Panc1 (cell line): ENCODE results near the gene NUDT16L1. TPM values are rescaled to one million over a fixed set of nuclear protein-coding genes. Genes with fewer than 3 reads are reported as not detected.
A peak's percentile ranks its signal among the peaks of the same experiment; 100 is the strongest.

Experiments
- ATAC-seq: fragments of 200-7000 bp; cut with Tn5 transposase; 2 replicates; pipeline ENCODE4 v1.9.1; 2020; ENCODE audit warnings: mild to moderate bottlenecking, moderate library complexity
- BruUV-seq: library from RNA; stranded (reverse); fragments of 400-500 nt; replicated peaks from 2 replicates; lab custom pipeline; 2021; lab: Mats Ljungman, UMichigan
- CTCF ChIA-PET: fragments of 300-600 bp; sonication (Branson Sonifier 250); formaldehyde crosslinking; loops from one replicate; lab custom pipeline; 2022; ENCODE audit warnings: antibody characterized with exemption; lab: Charles Lee
- POLR2A ChIA-PET: fragments of 300-600 bp; sonication (Branson Sonifier 250); formaldehyde crosslinking; loops from one replicate; lab custom pipeline; 2022; ENCODE audit warnings: antibody characterized with exemption; lab: Charles Lee
- DNase-seq: peaks from one replicate; pipeline ENCODE4 v3.0.0-alpha.2; 2010; ENCODE audit warnings: low read depth, low spot score
- H3K27ac ChIP-seq: 2 replicates; pipeline ENCODE4 v1.5.1; 2011; ENCODE audit warnings: mild to moderate bottlenecking, low read length, inconsistent platforms
- H3K27me3 ChIP-seq: fragments of 200-500 bp; sonication (Bioruptor generic); 2 replicates; pipeline ENCODE4 v1.6.0; 2014; ENCODE audit warnings: low read length, inconsistent platforms; ENCODE audit not compliant: control insufficient read depth, insufficient read depth
- H3K36me3 ChIP-seq: fragments of 200-500 bp; sonication (Bioruptor generic); 2 replicates; pipeline ENCODE4 v1.5.1; 2014; ENCODE audit warnings: inconsistent platforms, mild to moderate bottlenecking, low read length, moderate library complexity; ENCODE audit not compliant: control insufficient read depth, insufficient read depth
- H3K4me1 ChIP-seq: 2 replicates; pipeline ENCODE4 v1.5.1; 2011; ENCODE audit warnings: inconsistent platforms, mild to moderate bottlenecking, low read length, moderate library complexity; ENCODE audit not compliant: control insufficient read depth, insufficient read depth
- H3K4me3 ChIP-seq, 2 experiments: 2 replicates each; pipeline ENCODE4 v1.5.1; 2011 to 2012; ENCODE audit warnings: low read depth in 2 of 2, low read length in 2 of 2, mild to moderate bottlenecking in 2 of 2, inconsistent platforms in 1 of 2, moderate library complexity in 1 of 2
- H3K9me3 ChIP-seq: fragments of 200-500 bp; sonication (Bioruptor generic); 2 replicates; pipeline ENCODE4 v1.5.1; 2014; ENCODE audit warnings: low read depth, mild to moderate bottlenecking, inconsistent platforms, low read length, moderate library complexity; ENCODE audit not compliant: control insufficient read depth, insufficient read depth
- CTCF ChIP-seq: fragments of 450-650 bp; IDR thresholded peaks from 2 replicates; pipeline ENCODE4 v1.5.1; 2017; ENCODE audit warnings: mild to moderate bottlenecking
- POLR2AphosphoS5 ChIP-seq: IDR thresholded peaks from 2 replicates; pipeline ENCODE4 v1.6.1; 2012; ENCODE audit warnings: mild to moderate bottlenecking, low read depth, low read length, moderate library complexity
- REST ChIP-seq, 2 experiments: IDR thresholded peaks; 2 replicates each; pipeline ENCODE4 v1.6.1; 2011 to 2012; ENCODE audit warnings: low read depth in 2 of 2, control low read depth in 1 of 2, low read length in 1 of 2, mild to moderate bottlenecking in 1 of 2, moderate library complexity in 1 of 2; ENCODE audit not compliant: insufficient read depth in 1 of 2
- SIN3A ChIP-seq: IDR thresholded peaks from 2 replicates; pipeline ENCODE4 v1.6.1; 2012; ENCODE audit warnings: low read depth, mild to moderate bottlenecking, low read length, moderate library complexity, borderline replicate concordance; ENCODE audit not compliant: insufficient read depth
- TCF7L2 ChIP-seq: IDR thresholded peaks from 2 replicates; pipeline ENCODE4 v1.6.1; 2011; ENCODE audit warnings: mild to moderate bottlenecking, low read depth, low read length, inconsistent platforms
- in situ Hi-C: cut with HindIII; loops from 2 replicates; pipeline ENCODE4 v1.10.0; 2016; ENCODE audit warnings: low sequenced_read_pairs, low pct_unique_long_range_greater_than_20kb
- intact Hi-C: fragments of 100-400 bp; cut with micrococcal nuclease; formaldehyde crosslinking; loops from one replicate; pipeline ENCODE4 v1.10.0; 2022; ENCODE audit not compliant: unreplicated experiment
- total RNA-seq: library from RNA; stranded (reverse); gene quantifications from one replicate; pipeline ENCODE4 v1.2.1, GENCODE V29; 2021; ENCODE audit not compliant: unreplicated experiment

Gene NUDT16L1
- total RNA-seq, 1 experiment from 2014 or later: 42.9 TPM

- no TSS peak for BruUV-seq
- H3K4me1 ChIP-seq: no peaks in the 10 kb centered on the region
- intact Hi-C loops (no loop called here), in situ Hi-C loops (no loop called here)
- ATAC-seq (no peak), DNase-seq (no peak)
- ChIA-PET CTCF (no interaction called here), POLR2A (no interaction called here)
- no peaks in the 10 kb centered on the region for H3K36me3 ChIP-seq
- no peak overlapping the region for H3K27ac ChIP-seq
- H3K27me3 ChIP-seq: no peaks in the 10 kb centered on the region
- H3K9me3 ChIP-seq: no peaks in the 10 kb centered on the region
- H3K4me3 ChIP-seq: no peak overlapping the region
- TF ChIP-seq POLR2AphosphoS5 (no peak), TCF7L2 (no peak), REST (IDR thresholded peaks at IDR 0.05; ENCODE audit: insufficient read depth in 1 of 2, low read depth in 2 of 2, low read length in 1 of 2) (no peak), CTCF (no peak), SIN3A (no peak)
Observed at GRCh38 chr16:4677994-4678393, 15.4 kb upstream of the NUDT16L1 start.

GRCh38 chr16:4678596-4678995, 14.8 kb upstream of the NUDT16L1 start:
- Histone ChIP-seq H3K27me3 (no peaks in the 10 kb centered on the region), H3K4me3 (no peak overlapping the region), H3K27ac (no peak overlapping the region), H3K4me1 (no peaks in the 10 kb centered on the region), H3K36me3 (no peaks in the 10 kb centered on the region), H3K9me3 (no peaks in the 10 kb centered on the region)
- BruUV-seq: no TSS peak
- CTCF ChIA-PET: no interaction called here
- peak; percentile 35; the same call in 1 of the 2 replicates for ATAC-seq
- no peak for TF ChIP-seq TCF7L2
- no peak for TF ChIP-seq SIN3A
- TF ChIP-seq CTCF: no peak
- TF ChIP-seq REST (IDR thresholded peaks at IDR 0.05; ENCODE audit: insufficient read depth in 1 of 2, low read depth in 2 of 2, low read length in 1 of 2): no peak
- TF ChIP-seq POLR2AphosphoS5: no peak
- no peak for DNase-seq
- intact Hi-C loops (no loop called here), in situ Hi-C loops (no loop called here)
- POLR2A ChIA-PET: no interaction called here
